NCI-H1930 (cell line): ENCODE results near the gene TREH.

ENCODE experiments used
- DNase-seq, 2 experiments: peaks; one replicate each; lab custom pipeline; 2025; lab: John Stamatoyannopoulos, UW

Gene TREH

GRCh38 chr11:118610773-118611432 is 68.5 kb downstream of the TREH start:
- peak; percentile 20 to 58 for DNase-seq

GRCh38 chr11:118610225-118610772 is 69.2 kb downstream of the TREH start:
- no peak for DNase-seq

DNA sequence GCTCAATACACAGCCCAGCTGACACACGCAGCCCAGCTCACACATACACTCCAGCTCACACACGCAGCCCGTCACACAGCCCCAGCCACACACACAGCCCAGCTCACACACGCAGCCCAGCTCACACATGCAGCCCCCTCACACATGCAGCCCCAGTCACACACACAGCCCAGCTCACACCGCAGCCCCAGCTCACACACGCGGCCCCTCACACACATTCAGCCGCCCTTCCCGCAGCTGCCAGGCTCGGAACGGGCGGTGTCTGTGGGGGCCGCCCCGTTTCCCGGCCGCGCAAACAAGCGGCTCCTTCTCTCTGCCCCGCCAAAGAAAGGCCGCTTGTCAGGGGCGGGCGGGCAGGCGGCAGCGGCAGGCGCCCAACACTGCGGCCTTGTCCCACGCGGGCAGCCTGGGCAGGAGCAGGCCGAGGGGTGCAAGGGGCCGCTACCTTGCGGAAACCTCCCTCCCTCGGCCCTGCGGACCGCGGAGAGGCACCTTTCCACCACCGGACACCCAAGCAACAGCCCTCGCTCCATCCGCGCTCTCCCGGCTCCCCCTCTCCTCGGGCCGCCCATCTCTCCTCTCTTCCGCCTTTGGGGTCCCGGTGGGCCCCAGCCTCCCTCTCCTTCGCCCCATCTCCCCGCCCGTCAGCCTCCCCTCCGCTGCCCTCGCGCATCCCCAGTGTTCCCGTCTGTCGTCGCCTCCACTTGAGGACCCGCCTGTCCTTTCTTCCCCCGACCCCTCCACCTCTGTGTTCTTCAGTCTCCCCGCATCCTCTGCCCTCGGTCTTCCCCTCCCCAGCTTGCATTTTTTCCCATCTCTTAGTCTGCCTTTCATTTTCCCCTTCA is 69.8 kb downstream of the TREH start:
- no peak for DNase-seq

GRCh38 chr11:118608360-118609227 is 70.9 kb downstream of the TREH start:
- no peak for DNase-seq

- peak; percentile 14 to 25 for DNase-seq
Measured at GRCh38 chr11:118607401-118608359, 71.8 kb downstream of the TREH start, which contains the start of gene PHLDB1. Gene PHLDB1, plus strand, starts transcription at chr11:118607615. Its CDS starts 6,222 bp downstream, at chr11:118613837.
